Measurements from ENCODE around the gene PCDHA10. TPM values are rescaled to one million over a fixed set of nuclear protein-coding genes. Genes with fewer than 3 reads are reported as not detected.

Gene PCDHA10
- total RNA-seq, 1 donor from 2014 or later, result under 0.01 TPM

Other genes starting within 250 kb of the PCDHA10 start
- 0.32 TPM in 1 of 2 replicates, not detected in the other for gene CD14, start 222.7 kb upstream of the PCDHA10 start, total RNA-seq
- gene TMCO6, start 216.4 kb upstream of the PCDHA10 start, total RNA-seq, result 6.2 and 6.8 TPM in 2 replicates
- 94.2 and 102 TPM in 2 replicates for gene NDUFA2, start 208.3 kb upstream of the PCDHA10 start, total RNA-seq
- 130 and 168 TPM in 2 replicates for gene IK, start 208.1 kb upstream of the PCDHA10 start, total RNA-seq
- 19.0 and 22.4 TPM in 2 replicates for gene WDR55, start 191.0 kb upstream of the PCDHA10 start, total RNA-seq
- gene DND1, start 182.3 kb upstream of the PCDHA10 start, total RNA-seq, result 0.16 and 0.17 TPM in 2 replicates
- 73.1 and 73.9 TPM in 2 replicates for gene HARS1, start 164.5 kb upstream of the PCDHA10 start, total RNA-seq
- gene HARS2, start 164.4 kb upstream of the PCDHA10 start, total RNA-seq, result 27.0 and 34.0 TPM in 2 replicates
- 69.5 and 93.2 TPM in 2 replicates for gene ZMAT2, start 155.4 kb upstream of the PCDHA10 start, total RNA-seq
- gene PCDHA1, start 69.8 kb upstream of the PCDHA10 start, total RNA-seq, result under 0.01 TPM in 2 replicates
- gene PCDHA2, start 61.0 kb upstream of the PCDHA10 start, total RNA-seq, result under 0.01 TPM in 1 of 2 replicates, not detected in the other
- gene PCDHA3, start 54.8 kb upstream of the PCDHA10 start, total RNA-seq, result 0.32 and 0.34 TPM in 2 replicates
- 0.32 and 0.86 TPM in 2 replicates for gene PCDHA4, start 48.8 kb upstream of the PCDHA10 start, total RNA-seq
- gene PCDHA5, start 34.3 kb upstream of the PCDHA10 start, total RNA-seq, result under 0.01 and 0.09 TPM in 2 replicates
- gene PCDHA6, start 27.9 kb upstream of the PCDHA10 start, total RNA-seq, result 0.17 and 0.32 TPM in 2 replicates
- gene PCDHA7, start 21.6 kb upstream of the PCDHA10 start, total RNA-seq, result 0.26 and 0.47 TPM in 2 replicates
- 0.16 and 0.17 TPM in 2 replicates for gene PCDHA8, start 14.7 kb upstream of the PCDHA10 start, total RNA-seq
- 0.09 and 0.16 TPM in 2 replicates for gene PCDHA9, start 7.5 kb upstream of the PCDHA10 start, total RNA-seq
- gene PCDHA11, start 13.1 kb downstream of the PCDHA10 start, total RNA-seq, result 0.09 and 0.16 TPM in 2 replicates
- under 0.01 TPM in 2 replicates for gene PCDHA12, start 19.4 kb downstream of the PCDHA10 start, total RNA-seq
- gene PCDHA13, start 26.2 kb downstream of the PCDHA10 start, total RNA-seq, result 0.09 and 0.16 TPM in 2 replicates
- gene PCDHAC1, start 70.4 kb downstream of the PCDHA10 start, total RNA-seq, result under 0.01 and 0.09 TPM in 2 replicates
- gene PCDHAC2, start 110.6 kb downstream of the PCDHA10 start, total RNA-seq, result under 0.01 and 0.09 TPM in 2 replicates
- gene PCDHB1, start 195.5 kb downstream of the PCDHA10 start, total RNA-seq, result not detected in 2 replicates
- 1.3 and 8.4 TPM in 2 replicates for gene PCDHB2, start 238.7 kb downstream of the PCDHA10 start, total RNA-seq
- gene PCDHB3, start 244.6 kb downstream of the PCDHA10 start, total RNA-seq, result 0.16 and 0.52 TPM in 2 replicates

Measured in bronchial smooth muscle cell (primary cell).